ENCODE measurements around the gene MICAL1. TPM values are rescaled to one million over a fixed set of nuclear protein-coding genes. Genes with fewer than 3 reads are reported as not detected.
A peak's percentile ranks its signal among the peaks of the same experiment; 100 is the strongest.

The MICAL1 gene
- total RNA-seq, 1 experiment from 2014 or later = 23.2 TPM

- CTCF ChIA-PET = interaction anchor here (0.7 to 3.2 kb wide), 3 partner anchors 49 to 252 kb away, joined by 3 to 9 read pairs (median 5); no protein-coding TSS in a partner anchor
- no peak overlapping the region for H3K4me3 Mint-ChIP-seq (ENCODE audit: unreplicated experiment)
- H3K27ac Mint-ChIP-seq (ENCODE audit: low read depth, unreplicated experiment) = no peak overlapping the region
- intact Hi-C loops (cut with micrococcal nuclease) = no loop called here
- DNase-seq (ENCODE audit: unreplicated experiment) = no peak
- no peaks in the 10 kb centered on the region for H3K27me3 Mint-ChIP-seq (ENCODE audit: insufficient read depth, unreplicated experiment)
- H3K36me3 Mint-ChIP-seq (ENCODE audit: insufficient read depth, unreplicated experiment) = peaks cover 6% of the 10 kb centered on the region
- H3K9me3 Mint-ChIP-seq (ENCODE audit: unreplicated experiment) = no peaks in the 10 kb centered on the region
- POLR2A ChIA-PET = no interaction called here
- TF ChIP-seq, protein P1, sequence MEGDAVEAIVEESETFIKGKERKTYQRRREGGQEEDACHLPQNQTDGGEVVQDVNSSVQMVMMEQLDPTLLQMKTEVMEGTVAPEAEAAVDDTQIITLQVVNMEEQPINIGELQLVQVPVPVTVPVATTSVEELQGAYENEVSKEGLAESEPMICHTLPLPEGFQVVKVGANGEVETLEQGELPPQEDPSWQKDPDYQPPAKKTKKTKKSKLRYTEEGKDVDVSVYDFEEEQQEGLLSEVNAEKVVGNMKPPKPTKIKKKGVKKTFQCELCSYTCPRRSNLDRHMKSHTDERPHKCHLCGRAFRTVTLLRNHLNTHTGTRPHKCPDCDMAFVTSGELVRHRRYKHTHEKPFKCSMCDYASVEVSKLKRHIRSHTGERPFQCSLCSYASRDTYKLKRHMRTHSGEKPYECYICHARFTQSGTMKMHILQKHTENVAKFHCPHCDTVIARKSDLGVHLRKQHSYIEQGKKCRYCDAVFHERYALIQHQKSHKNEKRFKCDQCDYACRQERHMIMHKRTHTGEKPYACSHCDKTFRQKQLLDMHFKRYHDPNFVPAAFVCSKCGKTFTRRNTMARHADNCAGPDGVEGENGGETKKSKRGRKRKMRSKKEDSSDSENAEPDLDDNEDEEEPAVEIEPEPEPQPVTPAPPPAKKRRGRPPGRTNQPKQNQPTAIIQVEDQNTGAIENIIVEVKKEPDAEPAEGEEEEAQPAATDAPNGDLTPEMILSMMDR (IDR thresholded peaks at IDR 0.05; ENCODE audit: unreplicated experiment) = no peak
- no peaks in the 10 kb centered on the region for H3K4me1 Mint-ChIP-seq (ENCODE audit: insufficient read depth, unreplicated experiment)
- no TSS peak for BruUV-seq (replicated peaks)
Observed at GRCh38 chr6:109434456-109434855, 21.1 kb downstream of the MICAL1 start.

DNA sequence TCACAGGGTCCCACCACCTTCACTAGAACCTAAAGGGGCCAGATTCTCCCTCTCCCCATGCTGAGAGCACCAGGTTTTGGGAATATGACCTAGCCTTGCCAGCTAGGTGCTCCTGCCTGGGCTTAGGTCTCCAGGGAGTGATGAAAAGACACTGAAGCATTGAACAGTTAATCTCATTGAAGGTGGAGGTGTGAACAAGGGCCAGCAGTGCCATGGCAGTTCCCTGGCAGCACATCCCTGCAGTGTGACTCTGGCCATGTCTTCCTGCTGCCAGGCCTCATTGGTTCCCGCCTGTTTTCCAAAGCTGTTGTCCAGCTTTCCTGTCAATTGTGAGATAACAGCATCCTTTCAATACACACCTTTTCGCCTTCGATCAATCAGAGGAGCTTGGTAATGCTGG is 26.1 kb downstream of the MICAL1 start:
- ChIA-PET POLR2A (interaction anchor here (0.9 to 1.1 kb wide), 2 partner anchors 11 to 37 kb away, joined by 3 to 6 read pairs; partner anchors contain the start of genes PPIL6 and SMPD2), CTCF (interaction anchor here (0.6 to 0.8 kb wide), 3 partner anchors 34 to 718 kb away, joined by 3 to 4 read pairs (median 3); no protein-coding TSS in a partner anchor)
- TF ChIP-seq, protein P1 (IDR thresholded peaks at IDR 0.05; ENCODE audit: unreplicated experiment) = no peak
- H3K4me3 Mint-ChIP-seq (ENCODE audit: unreplicated experiment) = no peak overlapping the region
- H3K9me3 Mint-ChIP-seq (ENCODE audit: unreplicated experiment) = no peaks in the 10 kb centered on the region
- H3K27me3 Mint-ChIP-seq (ENCODE audit: insufficient read depth, unreplicated experiment) = no peaks in the 10 kb centered on the region
- intact Hi-C loops (cut with micrococcal nuclease) = no loop called here
- no peak for DNase-seq (ENCODE audit: unreplicated experiment)
- BruUV-seq (replicated peaks) = no TSS peak
- peaks cover 12% of the 10 kb centered on the region for H3K4me1 Mint-ChIP-seq (ENCODE audit: insufficient read depth, unreplicated experiment)
- H3K27ac Mint-ChIP-seq (ENCODE audit: low read depth, unreplicated experiment) = no peak overlapping the region
- no peaks in the 10 kb centered on the region for H3K36me3 Mint-ChIP-seq (ENCODE audit: insufficient read depth, unreplicated experiment)

DNA sequence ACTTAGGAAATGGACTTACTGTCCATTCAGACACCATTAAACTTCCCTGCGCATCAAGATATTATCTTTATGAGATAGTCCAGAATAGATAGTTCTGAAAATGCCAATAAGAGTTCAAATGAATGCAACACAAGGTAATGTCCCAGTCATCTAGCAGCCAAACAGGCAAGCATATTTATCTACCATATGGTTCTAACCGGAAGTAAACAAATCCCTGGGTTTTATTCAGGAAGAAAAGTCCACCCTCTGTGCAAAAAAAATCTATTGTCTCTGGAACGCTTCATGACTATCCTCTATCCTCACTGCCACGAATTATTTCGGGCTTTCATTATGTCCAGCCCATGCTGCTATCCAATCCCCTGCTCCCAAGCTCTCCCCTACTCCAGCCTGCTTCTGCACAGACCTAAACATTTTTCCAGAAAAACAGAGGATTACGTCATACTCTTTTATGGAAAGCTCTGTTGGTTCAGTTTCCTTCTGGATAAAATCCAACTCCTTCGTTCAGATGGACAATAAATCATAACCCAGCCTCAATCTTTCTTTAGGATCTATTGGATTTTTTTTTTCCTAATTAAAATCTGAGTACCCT is 26.6 kb downstream of the MICAL1 start:
- CTCF ChIA-PET = interaction anchor here (0.6 to 0.7 kb wide), 2 partner anchors 33 to 717 kb away, joined by 3 to 4 read pairs; no protein-coding TSS in a partner anchor
- TF ChIP-seq, protein P1 (IDR thresholded peaks at IDR 0.05; ENCODE audit: unreplicated experiment) = no peak
- POLR2A ChIA-PET = interaction anchor here (0.6 to 1.1 kb wide), 3 partner anchors 11 to 40 kb away, joined by 3 to 6 read pairs (median 4); partner anchors contain the start of genes PPIL6 and SMPD2
- intact Hi-C loops (cut with micrococcal nuclease) = no loop called here
- DNase-seq (ENCODE audit: unreplicated experiment) = peak; percentile 32
- Mint-ChIP-seq H3K27me3 (ENCODE audit: insufficient read depth, unreplicated experiment) (no peaks in the 10 kb centered on the region), H3K36me3 (ENCODE audit: insufficient read depth, unreplicated experiment) (no peaks in the 10 kb centered on the region), H3K27ac (ENCODE audit: low read depth, unreplicated experiment) (no peak overlapping the region), H3K4me3 (ENCODE audit: unreplicated experiment) (no peak overlapping the region), H3K9me3 (ENCODE audit: unreplicated experiment) (no peaks in the 10 kb centered on the region), H3K4me1 (ENCODE audit: insufficient read depth, unreplicated experiment) (peaks cover 12% of the 10 kb centered on the region)
- BruUV-seq (replicated peaks) = no TSS peak

DNA sequence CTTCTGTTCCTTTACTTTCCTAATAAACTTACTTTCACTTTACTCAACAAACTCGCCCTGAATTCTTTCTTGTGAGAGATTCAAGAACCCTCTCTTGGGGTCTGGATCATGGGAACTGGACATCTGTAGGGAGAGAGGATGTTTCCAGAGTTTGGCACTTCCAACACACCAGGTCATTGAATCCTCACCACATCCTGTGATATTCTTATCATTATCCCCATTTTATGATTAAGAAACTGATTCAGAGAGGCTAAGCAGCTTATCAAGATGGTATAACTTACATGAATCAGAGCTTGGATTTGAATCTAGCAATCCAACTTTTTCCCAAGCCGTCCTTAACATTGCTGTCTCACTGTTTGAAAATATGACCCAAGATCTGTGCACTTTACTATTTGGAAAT is 30.6 kb downstream of the MICAL1 start:
- ChIA-PET POLR2A (no interaction called here), CTCF (interaction anchor here (0.8 to 1.0 kb wide), 3 partner anchors 10 to 641 kb away, joined by 3 read pairs; no protein-coding TSS in a partner anchor)
- H3K9me3 Mint-ChIP-seq (ENCODE audit: unreplicated experiment) = no peaks in the 10 kb centered on the region
- no peak for DNase-seq (ENCODE audit: unreplicated experiment)
- no peak overlapping the region for H3K4me3 Mint-ChIP-seq (ENCODE audit: unreplicated experiment)
- no peak overlapping the region for H3K27ac Mint-ChIP-seq (ENCODE audit: low read depth, unreplicated experiment)
- no TSS peak for BruUV-seq (replicated peaks)
- H3K4me1 Mint-ChIP-seq (ENCODE audit: insufficient read depth, unreplicated experiment) = peaks cover 12% of the 10 kb centered on the region
- TF ChIP-seq, protein P1 (IDR thresholded peaks at IDR 0.05; ENCODE audit: unreplicated experiment) = no peak
- no peaks in the 10 kb centered on the region for H3K36me3 Mint-ChIP-seq (ENCODE audit: insufficient read depth, unreplicated experiment)
- no peaks in the 10 kb centered on the region for H3K27me3 Mint-ChIP-seq (ENCODE audit: insufficient read depth, unreplicated experiment)
- intact Hi-C loops (cut with micrococcal nuclease) = no loop called here

Data from MCF 10A (cell line).